HCT116 (cell line): ENCODE data around the gene DCP1B.

Experiments
- JUND ChIP-seq: IDR thresholded peaks from 2 replicates; pipeline ENCODE4 v1.6.1; 2012
- POLR2A ChIP-seq: IDR thresholded peaks from 2 replicates; pipeline ENCODE4 v1.7.0; 2011; ENCODE audit warnings: borderline replicate concordance; ENCODE audit not compliant: insufficient read depth, insufficient read length; ENCODE audit errors: extremely low read depth
- POLR2AphosphoS5 ChIP-seq: IDR thresholded peaks from 2 replicates; pipeline ENCODE4 v1.6.1; 2011; ENCODE audit warnings: mild to moderate bottlenecking, low read depth, low read length, moderate library complexity
- SIN3A ChIP-seq: IDR thresholded peaks from 2 replicates; pipeline ENCODE4 v1.6.1; 2012; ENCODE audit warnings: low read depth
- YY1 ChIP-seq: IDR thresholded peaks from 2 replicates; pipeline ENCODE4 v1.6.1; 2011; ENCODE audit warnings: low read length, low read depth, moderate library complexity, mild to moderate bottlenecking; ENCODE audit not compliant: insufficient replicate concordance; ENCODE audit errors: extremely low read depth
- ZBTB33 ChIP-seq: IDR thresholded peaks from 2 replicates; pipeline ENCODE4 v1.6.1; 2011; ENCODE audit warnings: mild to moderate bottlenecking, low read length, moderate library complexity; ENCODE audit not compliant: insufficient replicate concordance; ENCODE audit errors: extremely low read depth
- ZFX ChIP-seq: fragments of 450-650 bp; IDR thresholded peaks from 2 replicates; pipeline ENCODE4 v1.6.1; 2017
- ZNF274 ChIP-seq: fragments of 200-500 bp; sonication (Bioruptor generic); IDR thresholded peaks from 2 replicates; pipeline ENCODE4 v1.6.1; 2014; ENCODE audit warnings: mild to moderate bottlenecking, low read depth, low read length, inconsistent platforms
- TF ChIP-seq, protein P1 (sequence below), 3 experiments: fragments of 200-600 bp in 1 of 3; sonication (generic) in 1 of 3; IDR thresholded peaks in 2 of 3; conservative IDR thresholded peaks in 1 of 3; 2 replicates each; pipeline ENCODE4 v1.5.1; 2012 to 2017; ENCODE audit warnings: low read depth in 2 of 3, low read length in 2 of 3, antibody characterized with exemption in 1 of 3, borderline replicate concordance in 1 of 3, control low read depth in 1 of 3, mild to moderate bottlenecking in 1 of 3, mixed read lengths in 1 of 3, mixed run types in 1 of 3, moderate library complexity in 1 of 3; ENCODE audit not compliant: insufficient read depth in 1 of 3
- TF ChIP-seq, protein P2 (sequence below): IDR thresholded peaks from 2 replicates; pipeline ENCODE4 v1.6.1; 2012
- TF ChIP-seq, protein P3 (sequence below): IDR thresholded peaks from 2 replicates; pipeline ENCODE4 v1.6.1; 2012; ENCODE audit warnings: low read depth

DNA sequence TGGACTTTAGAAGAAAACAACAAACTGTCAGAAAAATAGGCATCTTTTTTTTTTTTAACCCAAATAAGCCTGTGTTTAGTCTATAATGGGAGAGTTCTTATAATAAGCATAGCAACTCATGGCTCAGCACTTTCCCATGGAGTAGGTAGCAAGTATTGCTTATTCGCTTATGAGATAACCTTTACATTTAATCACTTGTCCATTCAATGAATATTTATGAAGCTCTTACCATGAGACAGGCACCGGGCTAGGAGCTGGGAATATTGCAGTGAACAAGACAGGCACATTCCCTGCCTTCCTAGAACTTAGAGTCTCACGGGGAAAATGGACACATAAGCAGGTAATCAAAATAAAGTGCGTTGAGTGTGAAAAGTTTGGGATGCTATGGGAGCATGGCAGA lies 10.0 kb upstream of the DCP1B start:
- TF ChIP-seq, protein P1, sequence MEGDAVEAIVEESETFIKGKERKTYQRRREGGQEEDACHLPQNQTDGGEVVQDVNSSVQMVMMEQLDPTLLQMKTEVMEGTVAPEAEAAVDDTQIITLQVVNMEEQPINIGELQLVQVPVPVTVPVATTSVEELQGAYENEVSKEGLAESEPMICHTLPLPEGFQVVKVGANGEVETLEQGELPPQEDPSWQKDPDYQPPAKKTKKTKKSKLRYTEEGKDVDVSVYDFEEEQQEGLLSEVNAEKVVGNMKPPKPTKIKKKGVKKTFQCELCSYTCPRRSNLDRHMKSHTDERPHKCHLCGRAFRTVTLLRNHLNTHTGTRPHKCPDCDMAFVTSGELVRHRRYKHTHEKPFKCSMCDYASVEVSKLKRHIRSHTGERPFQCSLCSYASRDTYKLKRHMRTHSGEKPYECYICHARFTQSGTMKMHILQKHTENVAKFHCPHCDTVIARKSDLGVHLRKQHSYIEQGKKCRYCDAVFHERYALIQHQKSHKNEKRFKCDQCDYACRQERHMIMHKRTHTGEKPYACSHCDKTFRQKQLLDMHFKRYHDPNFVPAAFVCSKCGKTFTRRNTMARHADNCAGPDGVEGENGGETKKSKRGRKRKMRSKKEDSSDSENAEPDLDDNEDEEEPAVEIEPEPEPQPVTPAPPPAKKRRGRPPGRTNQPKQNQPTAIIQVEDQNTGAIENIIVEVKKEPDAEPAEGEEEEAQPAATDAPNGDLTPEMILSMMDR (IDR thresholded peaks at IDR 0.05 in 2 of 3, conservative IDR thresholded peaks at IDR 0.05 in 1 of 3; ENCODE audit: borderline replicate concordance in 1 of 3, insufficient read depth in 1 of 3, low read depth in 2 of 3, low read length in 2 of 3), result no peak
- TF ChIP-seq POLR2AphosphoS5 (no peak), JUND (no peak), ZNF274 (no peak), YY1 (no peak), ZBTB33 (no peak), SIN3A (no peak), POLR2A (no peak), ZFX (no peak)
- TF ChIP-seq, protein P2, sequence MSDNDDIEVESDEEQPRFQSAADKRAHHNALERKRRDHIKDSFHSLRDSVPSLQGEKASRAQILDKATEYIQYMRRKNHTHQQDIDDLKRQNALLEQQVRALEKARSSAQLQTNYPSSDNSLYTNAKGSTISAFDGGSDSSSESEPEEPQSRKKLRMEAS, result no peak
- TF ChIP-seq, protein P3, sequence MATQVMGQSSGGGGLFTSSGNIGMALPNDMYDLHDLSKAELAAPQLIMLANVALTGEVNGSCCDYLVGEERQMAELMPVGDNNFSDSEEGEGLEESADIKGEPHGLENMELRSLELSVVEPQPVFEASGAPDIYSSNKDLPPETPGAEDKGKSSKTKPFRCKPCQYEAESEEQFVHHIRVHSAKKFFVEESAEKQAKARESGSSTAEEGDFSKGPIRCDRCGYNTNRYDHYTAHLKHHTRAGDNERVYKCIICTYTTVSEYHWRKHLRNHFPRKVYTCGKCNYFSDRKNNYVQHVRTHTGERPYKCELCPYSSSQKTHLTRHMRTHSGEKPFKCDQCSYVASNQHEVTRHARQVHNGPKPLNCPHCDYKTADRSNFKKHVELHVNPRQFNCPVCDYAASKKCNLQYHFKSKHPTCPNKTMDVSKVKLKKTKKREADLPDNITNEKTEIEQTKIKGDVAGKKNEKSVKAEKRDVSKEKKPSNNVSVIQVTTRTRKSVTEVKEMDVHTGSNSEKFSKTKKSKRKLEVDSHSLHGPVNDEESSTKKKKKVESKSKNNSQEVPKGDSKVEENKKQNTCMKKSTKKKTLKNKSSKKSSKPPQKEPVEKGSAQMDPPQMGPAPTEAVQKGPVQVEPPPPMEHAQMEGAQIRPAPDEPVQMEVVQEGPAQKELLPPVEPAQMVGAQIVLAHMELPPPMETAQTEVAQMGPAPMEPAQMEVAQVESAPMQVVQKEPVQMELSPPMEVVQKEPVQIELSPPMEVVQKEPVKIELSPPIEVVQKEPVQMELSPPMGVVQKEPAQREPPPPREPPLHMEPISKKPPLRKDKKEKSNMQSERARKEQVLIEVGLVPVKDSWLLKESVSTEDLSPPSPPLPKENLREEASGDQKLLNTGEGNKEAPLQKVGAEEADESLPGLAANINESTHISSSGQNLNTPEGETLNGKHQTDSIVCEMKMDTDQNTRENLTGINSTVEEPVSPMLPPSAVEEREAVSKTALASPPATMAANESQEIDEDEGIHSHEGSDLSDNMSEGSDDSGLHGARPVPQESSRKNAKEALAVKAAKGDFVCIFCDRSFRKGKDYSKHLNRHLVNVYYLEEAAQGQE, result no peak
